Measurements from ENCODE around the gene PCDH9. TPM values are rescaled to one million over a fixed set of nuclear protein-coding genes. Genes with fewer than 3 reads are reported as not detected.

Gene PCDH9
- total and polyA plus RNA-seq, 2 of the 4 experiments (the other 2 are of a cell fraction): 2.2 to 10.2 TPM

DNA sequence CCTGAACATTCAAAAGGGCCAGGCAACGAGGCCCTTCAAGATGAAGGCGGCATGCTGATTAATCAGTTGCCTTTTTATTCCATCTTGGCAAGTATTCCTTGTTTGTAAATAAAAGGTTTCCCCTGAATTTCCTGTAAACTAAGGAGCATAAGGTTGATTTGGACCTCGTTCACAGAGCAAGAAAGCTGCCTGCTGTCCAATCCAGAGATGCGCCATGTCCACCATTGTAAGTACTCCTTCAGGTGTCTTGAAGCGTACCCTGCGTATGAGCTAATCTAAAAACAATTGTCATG is 884.7 kb downstream of the PCDH9 start:
- dilution Hi-C loops (cut with HindIII; ENCODE audit: low sequenced_read_pairs, unreplicated experiment): no loop called here
- H3K56ac ChIP-seq (ENCODE audit: extremely low read depth, insufficient read depth, low read length): no peak overlapping the region
- no TSS peak for BruUV-seq (replicated peaks)
- no peaks in the 10 kb centered on the region for H3K27me3 ChIP-seq (ENCODE audit: control insufficient read depth, insufficient read depth, low read length)
- no peaks in the 10 kb centered on the region for H4K20me1 ChIP-seq (ENCODE audit: insufficient read depth, low read length)
- no peak overlapping the region for H4K5ac ChIP-seq (ENCODE audit: low read depth, low read length)
- no peak overlapping the region for H2AK5ac ChIP-seq (ENCODE audit: low read depth, low read length)
- no peaks in the 10 kb centered on the region for H3K79me1 ChIP-seq (ENCODE audit: low read depth in 1 of 2, low read length in 2 of 2)
- H3K4me2 ChIP-seq (ENCODE audit: low read depth, low read length): no peak overlapping the region
- H3K4me1 ChIP-seq (ENCODE audit: control insufficient read depth, insufficient read depth, low read length): no peaks in the 10 kb centered on the region
- no peak overlapping the region for H2BK120ac ChIP-seq (ENCODE audit: low read depth, low read length)
- no peak overlapping the region for H2BK15ac ChIP-seq (ENCODE audit: low read depth, low read length)
- no peak overlapping the region for H4K91ac ChIP-seq (ENCODE audit: insufficient read depth, low read depth, low read length)
- no peak overlapping the region for H3K4ac ChIP-seq (ENCODE audit: low read depth, low read length)
- no peak overlapping the region for H3K27ac ChIP-seq (ENCODE audit: insufficient read depth, low read length)
- no peak overlapping the region for H3K9ac ChIP-seq (ENCODE audit: low read depth, low read length)
- H2AFZ ChIP-seq (replicated peaks; ENCODE audit: low read length, poor library complexity): no peak overlapping the region
- CTCF ChIA-PET: interaction anchor here (1.6 kb wide), 1 partner anchor 10 kb away, joined by 5 read pairs; no protein-coding TSS in a partner anchor
- no peak overlapping the region for H3K18ac ChIP-seq (ENCODE audit: low read depth, low read length)
- no peak for DNase-seq
- intact Hi-C loops (cut with micrococcal nuclease): no loop called here
- no peak for ATAC-seq (ENCODE audit: low read depth)
- H2BK5ac ChIP-seq (ENCODE audit: low read depth, low read length, poor library complexity, severe bottlenecking): no peak overlapping the region
- no peak overlapping the region for H3K4me3 ChIP-seq (ENCODE audit: insufficient read depth, low read depth, low read length)
- TF ChIP-seq, protein P1, sequence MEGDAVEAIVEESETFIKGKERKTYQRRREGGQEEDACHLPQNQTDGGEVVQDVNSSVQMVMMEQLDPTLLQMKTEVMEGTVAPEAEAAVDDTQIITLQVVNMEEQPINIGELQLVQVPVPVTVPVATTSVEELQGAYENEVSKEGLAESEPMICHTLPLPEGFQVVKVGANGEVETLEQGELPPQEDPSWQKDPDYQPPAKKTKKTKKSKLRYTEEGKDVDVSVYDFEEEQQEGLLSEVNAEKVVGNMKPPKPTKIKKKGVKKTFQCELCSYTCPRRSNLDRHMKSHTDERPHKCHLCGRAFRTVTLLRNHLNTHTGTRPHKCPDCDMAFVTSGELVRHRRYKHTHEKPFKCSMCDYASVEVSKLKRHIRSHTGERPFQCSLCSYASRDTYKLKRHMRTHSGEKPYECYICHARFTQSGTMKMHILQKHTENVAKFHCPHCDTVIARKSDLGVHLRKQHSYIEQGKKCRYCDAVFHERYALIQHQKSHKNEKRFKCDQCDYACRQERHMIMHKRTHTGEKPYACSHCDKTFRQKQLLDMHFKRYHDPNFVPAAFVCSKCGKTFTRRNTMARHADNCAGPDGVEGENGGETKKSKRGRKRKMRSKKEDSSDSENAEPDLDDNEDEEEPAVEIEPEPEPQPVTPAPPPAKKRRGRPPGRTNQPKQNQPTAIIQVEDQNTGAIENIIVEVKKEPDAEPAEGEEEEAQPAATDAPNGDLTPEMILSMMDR (conservative IDR thresholded peaks at IDR 0.05; ENCODE audit: low read depth, low read length): no peak
- H3K9me3 ChIP-seq (ENCODE audit: control insufficient read depth, insufficient read depth, low read length): no peaks in the 10 kb centered on the region
- no peak overlapping the region for H3K14ac ChIP-seq (replicated peaks; ENCODE audit: low read depth, low read length)
- no peak overlapping the region for H3K23ac ChIP-seq (ENCODE audit: low read depth, low read length)
- no peaks in the 10 kb centered on the region for H3K36me3 ChIP-seq (ENCODE audit: control insufficient read depth, insufficient read depth, low read length)
- POLR2A ChIA-PET (ENCODE audit: unreplicated experiment): no interaction called here
- H3K9me1 ChIP-seq (ENCODE audit: insufficient read depth, low read length): no peaks in the 10 kb centered on the region
- H2BK20ac ChIP-seq (ENCODE audit: low read depth, low read length): no peak overlapping the region
- 80% methylated on average over 1 of the region's 6 CpGs; no CpG with 5 or more reads in 1 of the 2 experiments for WGBS, 2 experiments (ENCODE audit: extremely low coverage in 2 of 2, insufficient read length in 1 of 2)
- in situ Hi-C loops (cut with MboI; ENCODE audit: low sequenced_read_pairs): no loop called here
- no peak overlapping the region for H4K8ac ChIP-seq (ENCODE audit: low read depth in 2 of 2, low read length in 2 of 2)
- no peak overlapping the region for H2AK9ac ChIP-seq (replicated peaks; ENCODE audit: low read depth, low read length, poor library complexity)

All from IMR-90 (cell line).